ENCODE results near the gene RFWD3.
"Not testable (repeated sequence)": the region's sequence is repeated elsewhere in the genome, so short reads cannot be mapped to it uniquely, and the experiment has no call there.

The RFWD3 gene

DNA sequence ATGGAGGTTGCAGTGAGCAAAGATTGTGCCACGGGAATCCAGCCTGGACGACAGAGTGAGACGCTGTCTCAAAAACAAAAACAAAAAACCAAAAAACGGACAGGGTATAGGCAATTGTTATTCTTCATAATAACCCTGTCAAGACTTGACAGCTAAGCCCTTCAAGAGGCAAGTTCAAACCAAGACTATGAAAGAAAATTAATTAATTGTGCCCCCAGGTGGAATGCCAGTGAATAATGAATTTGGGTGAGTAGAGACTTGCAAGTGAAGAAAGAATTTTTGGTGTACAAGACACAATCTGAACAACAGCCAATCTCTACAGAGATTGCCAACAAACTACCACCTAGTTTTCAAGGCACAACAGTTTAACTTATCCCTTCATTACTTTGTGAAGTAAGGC lies 6.3 kb downstream of the RFWD3 start:
- no peak for DNase-seq

DNA sequence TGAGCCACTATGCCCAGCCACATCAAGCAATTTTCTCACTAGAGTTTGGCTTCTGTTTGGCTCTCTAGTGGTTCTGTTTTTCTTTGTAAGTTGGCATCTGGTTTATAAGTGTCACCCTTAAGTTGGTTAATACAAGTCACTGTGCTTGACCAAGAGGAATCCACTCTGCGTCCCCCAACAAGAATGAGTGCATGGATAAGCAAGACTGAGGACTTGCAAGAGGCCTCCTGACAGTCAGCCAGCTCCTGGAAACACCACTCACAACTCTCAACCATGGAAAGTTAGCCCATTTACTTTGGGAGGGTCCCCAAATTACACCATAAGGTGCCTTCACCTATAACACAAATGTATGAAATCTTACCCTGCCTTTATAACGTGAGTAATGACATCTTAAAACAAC lies 7.6 kb downstream of the RFWD3 start:
- DNase-seq = no peak

DNA sequence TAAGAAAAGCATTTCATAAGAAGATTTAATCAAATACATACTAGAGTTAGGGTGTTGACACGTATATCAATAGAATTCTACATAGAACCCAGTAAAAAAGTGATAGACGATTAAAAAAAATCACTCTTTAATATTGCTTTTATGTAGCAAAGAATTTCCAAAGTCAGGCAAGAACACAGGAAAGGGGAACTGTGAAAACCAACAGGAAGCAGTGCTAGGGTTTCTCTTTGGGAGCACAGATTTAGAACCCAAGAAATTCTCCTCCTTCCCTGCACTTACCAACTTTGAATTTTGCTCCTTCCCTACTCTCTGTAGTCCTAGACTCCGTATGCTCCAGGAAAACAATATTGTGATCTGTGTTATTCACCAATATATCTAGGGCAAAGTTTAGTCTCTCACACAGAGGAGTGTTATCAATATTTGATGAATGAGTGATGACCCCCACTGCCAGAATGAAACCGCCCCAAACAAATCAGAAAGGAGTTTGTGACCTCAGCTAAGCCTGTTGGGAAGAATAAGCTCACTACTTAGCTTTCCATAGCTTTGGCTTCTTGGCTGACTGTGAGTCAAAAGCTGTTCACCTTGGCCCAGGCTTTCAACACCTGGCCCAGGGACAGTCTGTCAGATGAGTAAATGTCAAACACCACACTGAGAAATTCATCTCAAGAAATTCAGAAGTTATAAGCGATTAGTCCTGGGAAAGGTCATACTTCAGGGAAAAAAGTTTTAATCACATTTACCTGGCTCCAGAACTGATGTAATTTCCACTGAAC lies 8.6 kb downstream of the RFWD3 start:
- no peak for DNase-seq

DNA sequence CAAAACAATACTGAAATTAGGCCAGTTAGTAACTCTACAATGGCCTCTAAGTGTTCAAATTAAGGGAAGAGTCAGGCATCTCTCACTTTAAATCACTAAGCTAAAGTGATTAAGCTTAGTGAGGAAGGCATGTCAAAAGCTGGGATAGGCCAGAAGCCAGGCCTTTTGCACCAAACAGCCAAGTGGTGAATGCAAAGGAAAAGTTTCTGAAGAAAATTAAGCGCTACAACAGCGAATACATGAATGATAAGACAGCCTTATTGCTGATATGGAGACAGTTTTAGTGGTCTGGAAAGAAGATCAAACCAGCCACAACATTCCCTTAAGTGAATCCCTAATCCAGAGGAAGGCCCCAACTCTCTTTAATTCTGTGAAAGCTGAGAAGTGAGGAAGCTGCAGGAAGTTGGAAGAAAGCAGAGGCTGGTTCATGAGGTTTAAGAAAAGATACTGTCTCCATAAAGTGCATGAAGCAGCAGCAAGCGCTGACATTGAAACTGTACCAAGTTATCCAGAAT lies 12.1 kb downstream of the RFWD3 start:
- no peak for DNase-seq

DNA sequence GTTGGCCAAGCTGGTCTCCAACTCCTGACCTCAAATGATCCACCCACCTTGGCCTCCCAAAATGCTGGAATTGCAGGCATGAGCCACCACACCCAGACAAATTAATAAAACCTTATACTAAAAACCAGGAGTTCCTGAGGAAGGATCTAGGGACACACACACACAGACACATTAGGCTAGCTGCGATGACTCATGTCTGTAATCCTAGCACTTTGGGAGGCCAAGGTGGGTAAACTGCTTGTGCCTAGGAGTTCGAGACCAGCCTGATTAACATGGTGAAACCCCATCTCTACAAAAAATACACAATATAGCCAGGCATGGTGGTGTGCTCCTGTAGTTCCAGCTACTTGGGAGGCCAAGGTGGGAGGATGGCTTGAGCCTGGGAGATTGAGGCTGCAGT lies 13.8 kb downstream of the RFWD3 start:
- not testable (repeated sequence) for DNase-seq

DNA sequence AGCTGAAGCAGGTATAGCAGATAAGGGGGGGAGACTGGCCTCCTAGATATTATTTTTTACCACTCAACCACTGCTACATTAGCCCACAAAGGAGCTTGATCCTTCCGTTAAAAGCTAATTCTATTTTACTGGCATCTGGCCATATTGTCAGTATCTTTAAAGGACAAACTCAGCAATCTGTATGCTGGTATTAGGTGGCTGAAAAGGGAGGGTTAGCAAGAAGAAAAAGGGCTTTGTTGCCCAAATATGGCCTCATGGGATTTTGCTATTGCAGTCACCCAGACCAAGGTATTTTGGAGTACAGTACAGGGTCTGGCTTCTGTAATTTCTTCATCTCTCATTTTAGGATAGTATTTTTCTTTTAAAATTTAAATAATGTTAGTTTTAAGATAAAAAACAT lies 14.4 kb downstream of the RFWD3 start:
- DNase-seq = no peak

DNA sequence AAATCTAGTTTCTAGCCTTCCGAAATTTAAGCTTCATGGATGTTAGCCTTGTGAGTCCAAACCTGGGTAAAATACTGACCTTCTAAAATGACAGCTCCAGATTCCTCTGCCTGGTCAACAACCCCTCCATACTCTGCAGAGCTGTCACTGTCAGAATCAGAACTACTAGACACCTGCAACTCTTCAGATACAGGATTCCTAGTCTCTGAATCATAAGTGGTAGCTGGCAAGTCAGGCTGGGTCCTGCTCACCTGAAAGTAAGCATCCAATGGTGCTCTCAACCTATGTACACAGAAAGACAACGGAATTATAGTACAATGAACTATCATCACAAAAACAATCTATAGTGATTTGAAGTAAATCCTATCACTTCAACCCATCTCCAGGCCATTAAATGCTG lies 14.8 kb downstream of the RFWD3 start:
- no peak for DNase-seq

DNA sequence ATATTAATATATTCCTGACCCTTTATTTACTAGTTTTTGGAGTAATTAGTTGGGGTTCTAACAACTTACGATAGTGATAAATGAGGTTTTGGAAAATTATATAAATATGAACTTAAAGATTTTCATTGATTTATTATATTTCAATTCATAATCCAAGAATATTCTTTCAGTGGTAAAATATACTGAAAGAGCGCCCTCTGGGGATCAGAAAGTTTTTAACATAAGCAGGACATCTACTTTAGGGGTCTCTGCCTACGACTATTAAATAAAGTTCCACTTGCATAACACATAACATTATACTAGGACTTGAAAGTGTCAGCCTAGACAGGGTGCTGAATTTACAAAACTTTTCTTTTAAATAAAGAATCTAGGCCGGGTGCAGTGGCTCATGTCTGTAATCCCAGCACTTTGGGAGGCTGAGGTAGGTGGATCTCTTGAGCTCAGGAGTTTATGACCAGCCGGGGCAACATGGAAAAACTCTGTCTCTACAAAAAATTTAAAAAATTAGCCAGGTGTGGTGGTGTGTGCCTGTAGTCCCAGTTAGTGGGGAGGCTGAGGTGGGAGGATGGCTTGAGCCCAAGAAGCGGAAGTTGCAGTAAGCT lies 15.6 kb downstream of the RFWD3 start:
- no peak for DNase-seq

DNA sequence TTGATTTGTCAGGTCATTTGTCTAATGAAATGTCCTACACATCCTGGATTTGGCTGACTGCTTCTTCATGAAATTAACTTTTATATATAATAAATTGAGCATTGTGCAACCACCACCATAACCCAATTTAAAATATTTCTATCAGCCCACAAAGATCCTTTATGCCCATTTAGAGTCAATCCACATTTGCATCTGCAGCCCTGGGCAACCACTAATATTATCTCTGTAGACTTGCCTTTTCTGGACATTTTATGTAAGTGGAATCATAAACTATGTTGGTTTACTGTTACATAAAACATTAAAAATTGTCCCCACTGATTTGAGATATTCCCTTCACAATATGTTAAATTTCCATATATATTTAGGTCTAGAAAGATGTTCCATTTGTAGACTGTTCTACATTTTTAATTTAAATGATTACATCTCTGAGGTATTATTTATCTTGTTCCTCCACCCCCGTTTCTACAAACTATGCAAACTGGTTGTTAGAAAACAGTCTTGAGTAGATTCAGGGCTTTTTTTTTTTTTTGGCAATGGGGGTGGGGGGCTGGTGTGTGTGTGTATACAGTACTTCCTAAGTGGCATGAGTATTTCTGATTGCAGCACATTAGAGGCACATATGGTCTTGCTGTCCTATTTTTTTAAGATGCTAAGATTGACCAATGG lies 16.7 kb downstream of the RFWD3 start:
- DNase-seq = no peak

DNA sequence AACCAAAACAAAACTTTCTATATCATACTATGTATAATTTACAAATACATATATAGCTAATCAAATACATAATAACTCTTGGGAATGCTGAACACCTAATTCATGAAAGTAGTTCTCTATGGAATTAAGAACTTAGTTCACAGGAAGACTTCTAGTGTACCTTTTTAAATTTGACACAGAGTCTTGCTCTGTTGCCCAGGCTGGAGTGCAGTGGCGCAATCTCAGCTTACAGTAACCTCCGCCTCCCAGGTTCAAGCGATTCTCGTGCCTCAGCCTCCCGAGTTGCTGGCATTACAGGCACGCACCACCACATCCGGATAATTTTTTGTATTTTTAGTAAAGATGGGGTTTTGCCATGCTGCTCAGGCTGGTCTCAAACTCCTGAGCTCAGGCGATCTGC lies 24.7 kb downstream of the RFWD3 start:
- DNase-seq = no peak

DNA sequence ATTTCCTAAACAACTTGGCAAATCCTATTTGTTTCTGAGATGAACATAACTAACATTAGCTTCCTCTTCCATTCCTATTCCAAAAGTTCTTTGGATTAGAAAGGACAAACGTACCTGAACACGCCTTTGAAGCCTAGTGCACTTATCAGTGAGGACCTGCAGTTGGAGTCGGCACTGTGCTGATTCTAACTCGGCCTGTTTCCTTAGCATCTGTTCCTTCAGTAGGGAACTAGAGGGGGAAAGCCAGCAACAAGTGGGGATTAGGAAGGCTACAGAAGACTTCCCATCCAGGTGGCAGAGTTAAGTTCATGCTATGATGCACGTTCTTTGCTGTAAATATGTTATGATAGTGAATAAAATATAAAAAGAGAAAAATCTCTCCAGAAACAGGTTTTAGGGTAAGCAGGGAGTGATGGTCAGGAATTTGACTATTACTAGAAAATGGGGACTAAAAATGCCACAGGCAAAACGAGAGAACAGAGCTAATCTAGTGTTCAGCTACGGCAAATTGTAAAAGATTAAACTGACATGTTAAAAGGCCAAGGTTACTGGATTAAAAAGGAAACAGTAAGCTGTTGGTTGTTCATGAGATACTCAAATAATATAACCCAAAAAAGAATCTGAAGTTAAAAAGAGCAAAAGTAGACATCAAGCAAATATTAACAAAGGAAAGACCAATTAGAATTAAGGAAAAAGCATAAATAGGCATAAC lies 28.8 kb downstream of the RFWD3 start:
- DNase-seq = no peak

DNA sequence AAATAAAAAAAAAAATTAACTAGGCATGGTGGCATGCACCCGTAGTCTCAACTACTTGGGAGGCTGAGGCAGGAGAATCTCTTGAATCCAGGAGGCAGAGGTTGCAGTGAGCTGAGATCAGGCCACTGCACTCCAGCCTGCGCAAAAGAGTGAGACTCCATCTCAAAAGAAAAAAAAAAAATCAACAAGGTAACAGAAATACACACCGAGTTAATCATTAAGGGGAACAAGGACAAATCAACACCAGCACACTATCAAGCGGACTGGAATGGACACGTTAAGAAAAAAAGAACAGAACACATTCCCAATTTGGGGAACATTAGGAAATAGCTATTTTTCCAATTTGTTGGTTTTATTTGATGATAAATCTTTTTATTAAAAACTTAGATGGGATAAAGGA lies 31.4 kb downstream of the RFWD3 start:
- DNase-seq = no peak

DNA sequence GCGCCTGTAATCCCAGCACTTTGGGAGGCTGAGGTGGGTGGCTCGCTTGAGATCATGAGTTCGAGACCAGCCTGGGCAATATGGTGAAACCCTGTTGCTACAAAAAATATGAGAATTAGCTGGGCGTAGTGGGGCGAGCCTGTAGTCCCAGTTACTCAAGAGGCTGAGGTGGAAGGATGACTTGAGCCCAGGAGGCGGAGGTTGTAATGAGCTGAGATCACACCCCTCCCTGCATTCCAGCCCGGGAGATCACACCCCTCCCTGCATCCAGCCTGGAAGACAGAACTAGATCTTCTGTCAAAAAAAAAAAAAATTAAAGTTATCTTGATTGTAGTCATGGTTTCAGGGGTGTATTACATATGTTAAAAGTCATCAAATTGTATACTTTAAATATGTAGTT lies 33.0 kb downstream of the RFWD3 start:
- DNase-seq = no peak

DNA sequence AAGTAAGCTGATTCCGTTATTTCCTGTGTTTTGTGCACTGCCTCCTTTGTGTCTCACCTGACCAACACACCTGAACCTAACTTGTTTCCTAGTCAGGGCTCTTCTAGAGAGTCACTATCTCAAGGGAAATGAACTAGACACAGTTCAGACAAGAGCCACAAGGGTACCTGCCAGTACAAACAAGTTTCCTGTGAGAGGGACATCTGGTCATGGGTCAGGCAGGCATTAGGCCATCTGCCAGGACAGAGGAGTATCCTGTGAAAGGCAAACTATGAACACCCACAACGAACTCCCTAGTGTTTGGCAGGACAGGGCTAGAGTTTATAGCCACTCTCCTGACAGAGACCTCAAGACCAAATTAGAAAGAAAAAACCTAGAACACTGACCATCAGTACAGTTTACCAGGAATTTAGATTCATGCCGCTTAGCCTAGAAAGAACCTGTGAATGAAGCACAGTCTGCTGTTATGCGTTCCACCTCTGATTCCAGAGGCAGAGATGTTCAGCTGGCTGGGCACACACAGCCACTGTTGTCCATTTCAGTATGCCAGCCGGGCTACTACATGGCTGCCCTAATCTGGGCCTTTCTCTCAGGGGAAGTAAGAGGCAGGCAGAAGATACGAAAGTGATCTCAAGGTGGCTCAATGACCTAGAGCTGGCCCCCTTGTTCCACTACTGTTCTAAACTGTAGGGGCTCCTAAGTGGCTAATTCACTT lies 39.0 kb downstream of the RFWD3 start:
- DNase-seq = no peak

DNA sequence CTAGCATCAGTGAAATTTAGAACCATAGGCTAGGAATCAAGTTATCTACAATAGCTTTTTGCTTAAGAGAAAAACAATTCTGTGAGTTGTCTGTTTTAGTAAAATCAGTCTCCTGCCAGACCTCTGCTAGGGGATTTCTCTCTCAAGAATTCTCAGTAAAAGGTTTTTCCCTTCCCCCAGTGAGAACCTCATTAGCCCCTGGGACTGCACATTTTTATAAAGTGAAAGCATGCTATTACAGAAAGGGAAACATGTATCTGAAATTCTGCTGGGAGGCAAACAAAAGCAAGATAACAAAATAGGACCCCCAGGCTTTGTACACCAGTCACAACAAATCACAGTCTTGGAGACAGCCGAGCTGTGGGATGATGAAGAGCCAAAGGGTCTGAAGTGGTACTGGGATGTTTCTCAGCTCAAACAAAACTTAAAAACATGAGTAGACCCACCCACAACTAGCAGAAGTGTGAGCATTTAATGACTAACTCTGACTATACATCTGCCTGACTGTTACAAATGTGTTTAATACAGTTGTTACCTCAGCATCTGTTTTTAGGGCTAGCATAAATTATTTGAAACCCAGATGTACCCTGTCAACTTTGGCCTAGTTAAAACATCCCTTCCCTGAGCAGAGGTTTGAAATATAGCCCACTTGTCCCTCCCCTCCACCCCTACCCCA lies 39.8 kb downstream of the RFWD3 start:
- no peak for DNase-seq

DNA sequence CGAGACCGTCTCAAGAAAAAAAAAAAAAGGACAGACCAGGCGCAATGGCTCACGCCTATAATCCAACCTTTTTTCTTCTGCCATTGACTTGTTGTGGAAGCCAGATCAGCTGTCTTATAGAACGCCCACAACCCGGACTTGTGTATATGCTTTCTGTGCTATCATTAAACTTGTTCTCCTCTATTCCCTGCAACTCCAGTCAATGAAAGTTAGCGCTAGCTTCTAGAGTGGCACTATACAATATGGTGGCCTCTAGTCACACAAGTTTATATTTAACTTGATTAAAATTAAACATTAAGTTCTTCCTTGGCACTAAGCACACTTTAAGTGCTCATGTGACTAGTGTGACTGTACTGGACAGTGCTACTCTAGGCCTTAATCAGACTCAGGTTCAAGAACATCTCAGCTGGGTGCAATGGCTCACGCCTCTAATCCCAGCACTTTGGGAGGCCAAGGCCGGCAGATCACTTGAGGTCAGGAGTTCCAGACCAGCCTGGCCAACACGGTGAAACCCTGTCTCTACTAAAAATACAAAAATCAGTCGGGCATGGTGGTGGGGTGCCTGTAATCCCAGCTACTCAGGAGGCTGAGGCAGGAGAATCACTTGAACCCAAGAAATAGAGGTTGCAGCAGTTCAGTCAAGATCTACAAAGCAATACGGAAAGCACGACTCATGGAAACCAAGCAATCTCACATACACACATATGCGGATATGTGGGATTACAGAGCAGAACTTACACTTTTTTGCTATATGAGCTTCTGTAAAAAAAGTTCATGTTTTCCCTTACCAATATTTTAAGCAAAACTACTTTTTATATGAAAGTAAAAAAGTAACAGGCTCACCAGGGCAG lies 41.0 kb downstream of the RFWD3 start:
- no peak for DNase-seq

DNA sequence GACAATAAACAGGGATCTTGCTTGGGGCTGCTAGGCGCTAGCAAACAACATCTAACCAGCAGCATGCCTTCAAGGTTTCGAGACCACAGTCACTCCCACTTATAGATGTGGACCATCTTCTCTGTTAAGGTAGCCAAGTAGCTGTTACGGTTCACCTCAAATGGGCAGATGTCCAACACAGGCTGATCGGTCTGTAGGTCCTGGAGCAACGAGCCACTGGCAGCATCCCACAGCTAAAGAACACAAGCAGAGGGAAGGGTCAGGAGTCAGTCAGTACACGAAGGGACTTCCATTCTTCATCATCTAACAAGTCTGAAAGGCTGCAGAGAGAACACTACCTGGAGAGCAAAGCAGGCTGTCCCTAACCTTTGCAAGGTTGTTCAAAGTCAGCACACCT lies 42.8 kb downstream of the RFWD3 start:
- no peak for DNase-seq

DNA sequence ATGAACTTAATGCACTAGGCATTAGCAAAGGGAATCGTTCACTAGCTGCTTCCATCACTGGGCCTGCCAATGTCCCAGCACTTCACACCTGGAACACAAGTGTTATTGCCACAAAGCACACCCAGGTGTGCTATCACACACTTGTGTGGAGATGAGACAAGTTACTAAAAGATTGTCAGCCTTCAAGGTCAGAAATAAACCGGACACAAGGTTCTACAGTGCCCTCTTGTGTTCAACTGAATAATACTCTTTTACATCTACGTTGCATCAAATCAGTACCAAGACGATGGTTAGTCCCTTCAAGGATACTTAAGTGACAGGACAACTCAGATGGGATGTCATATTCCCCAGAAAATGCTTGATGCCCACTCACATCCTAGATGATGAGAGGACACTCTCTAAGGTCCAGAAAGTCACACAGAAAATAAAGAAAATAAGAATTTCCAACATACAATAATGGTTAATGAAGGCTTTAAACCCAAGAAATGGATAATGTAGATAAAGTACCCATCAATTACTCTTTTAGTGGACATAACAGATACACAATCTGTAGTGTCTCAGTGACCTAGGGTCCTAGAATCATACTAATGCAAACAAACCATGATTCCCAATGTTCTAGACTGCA lies 43.4 kb downstream of the RFWD3 start:
- DNase-seq = no peak

DNA sequence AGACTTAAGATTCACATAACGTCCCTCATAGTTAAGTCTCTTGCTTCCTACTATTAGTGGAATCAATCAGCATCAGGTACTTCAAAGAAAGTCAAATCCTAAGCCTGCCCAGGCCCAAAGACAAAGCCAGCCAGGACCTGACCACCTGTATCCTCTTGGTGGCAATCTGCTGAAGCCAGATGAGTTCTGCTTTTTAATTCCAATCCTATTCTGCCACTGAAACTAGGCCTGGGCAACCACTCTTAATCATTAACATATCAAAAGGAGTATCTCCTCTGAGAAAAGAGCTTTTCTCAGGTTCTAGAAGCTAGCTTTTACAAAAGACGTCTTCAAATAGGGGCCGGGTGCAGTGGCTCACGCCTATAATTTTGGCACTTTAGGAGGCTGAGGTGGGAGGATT lies 44.7 kb downstream of the RFWD3 start:
- no peak for DNase-seq

DNA sequence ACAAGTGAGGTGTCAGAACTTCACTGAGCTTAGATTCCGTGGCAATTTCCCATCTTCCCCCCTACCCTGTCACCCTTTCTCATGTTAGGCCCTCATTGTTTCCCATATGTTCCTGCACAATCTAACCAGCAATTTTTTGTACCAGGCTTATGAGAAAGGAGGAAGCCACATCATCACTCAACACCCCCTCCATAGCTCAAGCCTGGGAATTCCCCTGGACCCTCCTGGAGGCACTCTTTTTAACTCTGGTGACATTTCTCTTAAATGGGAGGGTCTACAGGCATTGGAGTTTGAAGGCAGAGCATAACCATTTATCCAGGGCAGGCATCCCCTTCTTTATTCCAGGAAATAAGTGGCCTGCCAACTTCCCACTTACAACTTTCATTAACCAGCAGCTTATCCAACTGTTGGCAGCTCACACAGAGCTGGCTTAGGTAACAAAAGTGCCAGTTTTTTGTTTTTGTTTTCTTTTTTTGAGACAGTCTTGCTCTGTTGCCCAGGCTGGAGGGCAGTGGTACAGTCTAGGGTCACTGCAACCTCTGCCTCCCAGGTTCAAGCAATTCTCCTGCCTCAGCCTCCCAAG lies 49.4 kb downstream of the RFWD3 start:
- no peak for DNase-seq
